ENCODE measurements around the gene GEMIN5.
"Not testable (repeated sequence)": the region's sequence is repeated elsewhere in the genome, so short reads cannot be mapped to it uniquely, and the experiment has no call there.

GEMIN5 gene, protein sequence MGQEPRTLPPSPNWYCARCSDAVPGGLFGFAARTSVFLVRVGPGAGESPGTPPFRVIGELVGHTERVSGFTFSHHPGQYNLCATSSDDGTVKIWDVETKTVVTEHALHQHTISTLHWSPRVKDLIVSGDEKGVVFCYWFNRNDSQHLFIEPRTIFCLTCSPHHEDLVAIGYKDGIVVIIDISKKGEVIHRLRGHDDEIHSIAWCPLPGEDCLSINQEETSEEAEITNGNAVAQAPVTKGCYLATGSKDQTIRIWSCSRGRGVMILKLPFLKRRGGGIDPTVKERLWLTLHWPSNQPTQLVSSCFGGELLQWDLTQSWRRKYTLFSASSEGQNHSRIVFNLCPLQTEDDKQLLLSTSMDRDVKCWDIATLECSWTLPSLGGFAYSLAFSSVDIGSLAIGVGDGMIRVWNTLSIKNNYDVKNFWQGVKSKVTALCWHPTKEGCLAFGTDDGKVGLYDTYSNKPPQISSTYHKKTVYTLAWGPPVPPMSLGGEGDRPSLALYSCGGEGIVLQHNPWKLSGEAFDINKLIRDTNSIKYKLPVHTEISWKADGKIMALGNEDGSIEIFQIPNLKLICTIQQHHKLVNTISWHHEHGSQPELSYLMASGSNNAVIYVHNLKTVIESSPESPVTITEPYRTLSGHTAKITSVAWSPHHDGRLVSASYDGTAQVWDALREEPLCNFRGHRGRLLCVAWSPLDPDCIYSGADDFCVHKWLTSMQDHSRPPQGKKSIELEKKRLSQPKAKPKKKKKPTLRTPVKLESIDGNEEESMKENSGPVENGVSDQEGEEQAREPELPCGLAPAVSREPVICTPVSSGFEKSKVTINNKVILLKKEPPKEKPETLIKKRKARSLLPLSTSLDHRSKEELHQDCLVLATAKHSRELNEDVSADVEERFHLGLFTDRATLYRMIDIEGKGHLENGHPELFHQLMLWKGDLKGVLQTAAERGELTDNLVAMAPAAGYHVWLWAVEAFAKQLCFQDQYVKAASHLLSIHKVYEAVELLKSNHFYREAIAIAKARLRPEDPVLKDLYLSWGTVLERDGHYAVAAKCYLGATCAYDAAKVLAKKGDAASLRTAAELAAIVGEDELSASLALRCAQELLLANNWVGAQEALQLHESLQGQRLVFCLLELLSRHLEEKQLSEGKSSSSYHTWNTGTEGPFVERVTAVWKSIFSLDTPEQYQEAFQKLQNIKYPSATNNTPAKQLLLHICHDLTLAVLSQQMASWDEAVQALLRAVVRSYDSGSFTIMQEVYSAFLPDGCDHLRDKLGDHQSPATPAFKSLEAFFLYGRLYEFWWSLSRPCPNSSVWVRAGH (N-terminal part only)

DNA sequence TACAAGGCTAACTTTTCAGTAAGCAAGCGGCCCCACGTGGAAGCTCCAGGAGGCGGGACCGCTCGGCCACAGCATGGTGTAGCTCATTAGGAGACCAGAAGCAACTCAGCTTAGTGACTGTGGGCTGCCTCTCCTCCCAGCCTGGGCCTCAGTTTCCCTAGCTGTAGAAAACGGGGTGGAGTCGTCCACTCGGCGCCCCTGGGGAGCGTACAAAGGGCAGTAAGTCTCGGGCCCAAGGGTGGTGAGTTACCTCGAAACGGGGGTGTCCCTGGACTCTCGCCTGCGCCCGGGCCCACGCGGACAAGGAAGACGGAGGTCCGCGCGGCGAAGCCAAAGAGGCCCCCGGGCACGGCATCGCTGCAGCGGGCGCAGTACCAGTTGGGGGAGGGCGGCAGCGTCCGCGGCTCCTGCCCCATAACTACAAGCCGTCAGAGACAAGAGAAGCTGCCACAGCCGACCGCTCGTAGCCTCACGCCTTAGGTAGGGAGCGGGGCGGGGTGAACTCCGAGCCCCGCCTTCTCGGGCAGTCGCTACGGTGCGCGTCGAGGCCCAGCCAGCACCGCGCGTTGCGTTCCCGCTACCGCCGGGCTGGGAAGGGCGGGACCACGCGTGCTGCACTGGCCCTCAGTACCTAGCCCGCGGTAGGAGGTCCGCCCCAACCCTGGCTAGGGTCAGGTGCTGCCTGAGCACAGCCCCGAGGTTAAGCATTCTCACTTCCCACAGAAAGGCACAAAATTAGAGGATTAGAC lies at the start of gene GEMIN5:
TSS of gene GEMIN5 (minus strand) at position 494 of the 749 bp plus-strand sequence. CDS start at position 416, 78 bp downstream.
- DNase-seq: peak; percentile 64

- no peak for DNase-seq
Measured at GRCh38 chr5:154986151-154986550, 48.1 kb upstream of the GEMIN5 start.

DNA sequence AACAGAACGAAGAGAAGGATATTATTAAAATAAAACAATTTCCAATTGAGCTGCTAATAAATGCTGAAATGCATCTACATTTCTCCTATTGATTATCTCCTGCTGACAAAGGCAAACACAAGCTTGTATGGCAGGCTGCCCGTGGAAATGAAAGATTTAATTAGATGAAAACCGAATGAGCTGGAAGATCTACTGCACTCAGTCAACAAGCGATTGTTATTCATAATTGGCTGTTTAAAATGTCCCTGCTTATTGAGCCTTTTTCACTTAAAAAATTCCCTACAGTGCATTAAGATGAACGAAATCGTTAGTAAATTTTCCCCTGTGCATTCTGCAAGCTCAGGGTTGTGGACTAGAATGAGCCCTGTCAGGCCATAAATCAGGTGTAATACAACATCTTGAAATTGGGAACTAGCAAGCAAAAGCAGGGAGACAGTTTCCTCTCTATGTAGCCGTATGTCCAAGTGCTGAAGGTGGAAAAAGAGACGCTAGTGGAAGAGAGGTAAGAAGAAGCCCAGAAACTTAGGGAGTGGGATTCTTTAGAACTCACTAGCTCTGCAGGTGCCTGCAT lies 47.0 kb upstream of the GEMIN5 start:
- DNase-seq: no peak

- not testable (repeated sequence) for DNase-seq
Measured at GRCh38 chr5:154978294-154978693, 40.3 kb upstream of the GEMIN5 start.

DNA sequence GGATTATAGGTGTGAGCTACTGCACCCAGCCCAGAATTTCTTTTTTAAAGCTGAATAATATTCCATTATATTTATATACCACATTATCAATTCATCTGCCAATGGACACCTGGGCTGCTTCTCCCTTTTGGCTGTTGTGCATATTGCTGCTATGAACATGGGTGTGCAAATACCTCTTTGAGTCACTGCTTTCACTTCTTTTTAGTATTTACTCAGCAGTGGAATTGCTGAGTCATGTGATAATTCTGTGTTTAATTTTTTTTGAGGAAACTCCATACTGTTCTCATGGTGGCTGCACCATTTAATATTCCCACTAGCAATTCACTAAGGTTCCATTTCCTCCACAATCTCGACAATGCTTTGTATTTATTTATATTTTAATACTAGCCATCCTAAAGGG lies 39.4 kb upstream of the GEMIN5 start:
- no peak for DNase-seq

- not testable (repeated sequence) for DNase-seq
Measured at GRCh38 chr5:154976082-154976481, 38.1 kb upstream of the GEMIN5 start.

DNA sequence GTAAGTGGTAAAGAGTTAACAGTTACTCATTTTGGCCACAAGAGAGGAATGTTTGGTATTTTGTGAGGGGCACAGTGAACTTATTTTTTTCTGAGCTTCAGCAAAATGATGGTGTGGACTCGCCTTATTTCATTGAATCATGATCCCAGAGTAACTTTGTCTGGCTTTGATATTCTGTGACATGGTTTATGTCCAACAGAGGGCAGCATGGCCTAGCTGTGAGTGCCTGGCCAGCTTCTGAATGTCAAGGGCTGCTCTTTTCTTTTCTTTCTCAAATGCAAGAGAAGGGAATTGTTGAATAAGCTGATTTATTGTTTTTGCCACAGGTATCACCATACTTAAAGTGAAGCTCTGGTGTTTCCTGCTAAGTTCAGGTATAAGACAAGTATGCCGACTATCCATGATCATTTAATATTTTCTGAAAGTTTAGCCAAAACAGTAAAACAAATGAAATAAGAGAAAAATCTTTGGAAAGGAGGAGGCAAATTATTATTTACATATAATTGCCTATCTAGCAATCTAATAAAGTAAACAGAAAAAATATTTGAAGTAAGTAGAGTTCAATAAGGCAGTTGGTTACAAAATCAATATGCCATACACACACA lies 34.6 kb upstream of the GEMIN5 start:
- DNase-seq: peak; percentile 5

GRCh38 chr5:154971501-154971900 lies 33.5 kb upstream of the GEMIN5 start:
- DNase-seq: no peak

DNA sequence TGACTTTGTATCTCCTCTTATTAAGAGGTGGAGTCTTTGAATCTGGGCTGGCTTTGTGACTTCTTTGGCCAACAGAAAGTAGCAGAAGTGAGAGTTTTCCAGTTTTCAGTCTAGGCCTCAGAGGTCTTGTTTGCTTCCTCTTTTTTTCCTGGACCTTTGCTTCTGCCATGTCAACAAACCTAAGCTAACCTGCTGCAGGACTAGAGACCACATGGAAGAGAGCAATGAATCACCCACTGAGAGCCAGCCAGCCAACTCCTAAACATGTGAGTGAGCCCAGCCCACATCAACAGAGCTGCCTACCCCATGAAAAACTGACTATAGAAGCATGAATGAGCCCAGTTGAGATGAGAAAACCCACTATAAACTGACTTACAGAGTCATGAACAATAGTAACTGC lies 32.7 kb upstream of the GEMIN5 start:
- no peak for DNase-seq

DNA sequence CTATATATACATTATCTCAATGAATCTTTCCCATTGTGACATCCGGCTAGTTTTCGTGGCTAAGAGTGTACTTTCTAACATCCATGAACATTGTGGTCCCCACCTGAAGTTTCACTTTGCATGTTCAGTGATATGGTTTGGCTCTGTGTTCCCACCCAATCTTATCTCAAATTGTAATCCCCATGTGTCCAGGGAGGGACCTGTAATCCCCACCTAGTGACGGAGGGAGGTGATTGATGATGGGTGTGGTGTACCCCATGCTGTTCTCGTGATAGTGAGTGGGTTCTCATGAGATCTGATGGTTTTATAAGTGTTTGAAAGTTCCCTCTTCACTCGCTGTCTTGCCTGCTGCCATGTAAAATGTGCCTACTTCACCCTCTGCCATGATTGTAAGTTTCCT lies 30.9 kb upstream of the GEMIN5 start:
- DNase-seq: no peak

- no peak for DNase-seq
Measured at GRCh38 chr5:154967421-154968024, 29.5 kb upstream of the GEMIN5 start.

- DNase-seq: no peak
Measured at GRCh38 chr5:154966874-154967273, 28.9 kb upstream of the GEMIN5 start.

- DNase-seq: no peak
Measured at GRCh38 chr5:154966081-154966841, 28.2 kb upstream of the GEMIN5 start.

- no peak for DNase-seq
Measured at GRCh38 chr5:154962494-154962893, 24.5 kb upstream of the GEMIN5 start.

DNA sequence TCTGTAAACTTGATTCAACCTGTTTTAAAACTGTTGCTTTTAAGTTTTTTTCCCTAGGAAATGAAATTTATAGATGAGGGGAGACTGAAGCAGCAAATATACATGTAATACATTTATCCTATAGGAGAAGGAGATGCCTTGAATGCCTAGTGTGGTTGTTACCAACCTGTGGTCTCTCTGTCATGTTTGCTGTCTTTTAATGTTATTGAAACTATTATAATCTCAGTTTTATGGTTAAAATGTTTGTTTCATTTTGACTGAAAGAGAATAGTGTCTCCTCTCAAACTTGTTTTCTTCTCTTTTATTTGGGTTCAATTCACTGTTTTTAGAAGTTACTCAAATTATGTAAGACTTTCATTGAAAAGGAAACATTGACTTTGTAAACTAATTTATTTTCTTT lies 18.7 kb upstream of the GEMIN5 start:
- DNase-seq: no peak

- DNase-seq: no peak
Measured at GRCh38 chr5:154949781-154950180, 11.8 kb upstream of the GEMIN5 start.

DNA sequence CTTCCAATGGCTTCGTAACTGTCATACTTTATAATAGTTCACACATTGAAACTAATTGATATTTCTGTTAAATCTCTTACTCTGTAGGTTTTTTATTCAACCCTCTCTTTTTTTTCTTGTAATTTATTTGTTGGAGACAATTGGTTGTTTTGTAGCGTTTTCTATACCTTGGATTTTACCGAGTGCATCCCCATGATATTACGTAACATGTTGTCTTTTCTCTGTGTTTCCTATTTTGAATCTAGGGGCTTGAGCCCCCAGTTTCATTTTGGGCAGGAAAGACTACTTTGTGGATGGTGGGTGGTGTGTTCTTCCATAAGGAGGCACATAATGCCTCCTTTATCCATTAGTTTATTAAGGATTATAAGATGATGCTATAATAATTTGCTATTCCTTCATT lies 10.3 kb upstream of the GEMIN5 start:
- DNase-seq: no peak

- DNase-seq: no peak
Measured at GRCh38 chr5:154947778-154948177, 9.8 kb upstream of the GEMIN5 start.

- DNase-seq: no peak
Measured at GRCh38 chr5:154945695-154946301, 7.8 kb upstream of the GEMIN5 start.

DNA sequence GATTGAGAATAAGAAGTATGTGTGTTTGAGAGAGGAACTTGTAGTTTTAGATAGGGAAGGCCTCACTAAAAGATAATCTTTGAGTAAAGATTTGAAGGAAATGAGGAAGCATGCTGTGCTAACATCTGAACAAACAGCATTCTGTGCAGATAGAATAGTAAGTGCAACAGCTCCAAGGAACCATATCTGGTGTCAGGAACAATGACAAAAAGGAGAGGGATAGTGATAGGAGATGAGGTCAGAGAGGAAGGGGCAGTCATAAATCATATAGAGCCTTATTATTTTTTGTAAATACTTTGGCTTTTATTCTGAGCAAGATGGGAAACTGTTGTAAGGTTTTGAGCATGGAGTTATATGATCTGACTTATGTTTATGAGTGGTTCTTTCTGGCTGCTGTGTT lies 6.7 kb upstream of the GEMIN5 start:
- no peak for DNase-seq

Data from amniotic stem cell (primary cell).